Astrocyte (in vitro differentiated cells and primary cell): ENCODE measurements around the gene ASB8. TPM values are rescaled to one million over a fixed set of nuclear protein-coding genes. Genes with fewer than 3 reads are reported as not detected.
"Not testable (repeated sequence)": the region's sequence is repeated elsewhere in the genome, so short reads cannot be mapped to it uniquely, and the experiment has no call there.

Experiments
- DNase-seq: peaks from one replicate; pipeline ENCODE4 v3.0.0-alpha.2; 2010; ENCODE audit warnings: low read depth
- FAIRE-seq: peaks from 2 replicates; lab custom pipeline; 2011; peaks lifted over from hg19 to GRCh38; lab: Jason Lieb, UNC
- H2AFZ ChIP-seq: 2 replicates; pipeline ENCODE4 v1.6.0; 2012; ENCODE audit warnings: low read depth, low read length, inconsistent platforms
- H3K27ac ChIP-seq: 2 replicates; pipeline ENCODE4 v1.5.1; 2011; ENCODE audit warnings: low read depth, low read length, inconsistent platforms
- H3K27me3 ChIP-seq: 2 replicates; pipeline ENCODE4 v1.6.0; 2011; ENCODE audit warnings: low read length, inconsistent platforms; ENCODE audit not compliant: insufficient read depth
- H3K36me3 ChIP-seq: 2 replicates; pipeline ENCODE4 v1.5.1; 2011; ENCODE audit warnings: low read length, inconsistent platforms; ENCODE audit not compliant: insufficient read depth
- H3K4me1 ChIP-seq: 2 replicates; pipeline ENCODE4 v1.5.1; 2011; ENCODE audit warnings: low read length, inconsistent platforms; ENCODE audit not compliant: insufficient read depth
- H3K4me2 ChIP-seq: 2 replicates; pipeline ENCODE4 v1.6.0; 2012; ENCODE audit warnings: low read length, inconsistent platforms
- H3K4me3 ChIP-seq: 2 replicates; pipeline ENCODE4 v1.5.1; 2011; ENCODE audit warnings: low read depth, mild to moderate bottlenecking, low read length, inconsistent platforms; ENCODE audit not compliant: insufficient read depth
- H3K79me2 ChIP-seq: 2 replicates; pipeline ENCODE4 v1.6.0; 2012; ENCODE audit warnings: mild to moderate bottlenecking, low read length, inconsistent platforms; ENCODE audit not compliant: insufficient read depth
- H3K9ac ChIP-seq: 2 replicates; pipeline ENCODE4 v1.6.0; 2012; ENCODE audit warnings: mild to moderate bottlenecking, low read length, inconsistent platforms
- H3K9me3 ChIP-seq: 2 replicates; pipeline ENCODE4 v1.5.1; 2012; ENCODE audit warnings: low read depth, mild to moderate bottlenecking, low read length, inconsistent platforms; ENCODE audit not compliant: insufficient read depth
- H4K20me1 ChIP-seq: 2 replicates; pipeline ENCODE4 v1.6.0; 2012; ENCODE audit warnings: low read length, inconsistent platforms; ENCODE audit not compliant: insufficient read depth
- H3K27ac Mint-ChIP-seq: one replicate; pipeline ENCODE4 v1.8.0; 2021; ENCODE audit warnings: mild to moderate bottlenecking, mixed read lengths; ENCODE audit not compliant: unreplicated experiment
- H3K27me3 Mint-ChIP-seq: one replicate; pipeline ENCODE4 v1.8.0; 2021; ENCODE audit warnings: low read depth, mixed read lengths; ENCODE audit not compliant: unreplicated experiment
- H3K36me3 Mint-ChIP-seq: one replicate; pipeline ENCODE4 v1.8.0; 2021; ENCODE audit warnings: low read depth, mixed read lengths; ENCODE audit not compliant: unreplicated experiment
- H3K4me1 Mint-ChIP-seq: one replicate; pipeline ENCODE4 v1.8.0; 2021; ENCODE audit warnings: low read depth, mixed read lengths; ENCODE audit not compliant: unreplicated experiment
- H3K4me3 Mint-ChIP-seq: one replicate; pipeline ENCODE4 v1.8.0; 2021; ENCODE audit warnings: mild to moderate bottlenecking, moderate library complexity, mixed read lengths; ENCODE audit not compliant: unreplicated experiment
- H3K9me3 Mint-ChIP-seq: one replicate; pipeline ENCODE4 v1.8.0; 2021; ENCODE audit warnings: mild to moderate bottlenecking, mixed read lengths; ENCODE audit not compliant: unreplicated experiment
- CTCF ChIP-seq: IDR thresholded peaks from 2 replicates; pipeline ENCODE4 v1.5.1; 2011; ENCODE audit warnings: low read depth, mild to moderate bottlenecking, inconsistent platforms, low read length, moderate library complexity; ENCODE audit not compliant: insufficient read depth
- EZH2 ChIP-seq: IDR thresholded peaks from 2 replicates; pipeline ENCODE4 v1.6.1; 2012; ENCODE audit warnings: mild to moderate bottlenecking, low read length, inconsistent platforms; ENCODE audit not compliant: insufficient read depth
- total RNA-seq: library from RNA; stranded (reverse); gene quantifications from 2 replicates; pipeline ENCODE4 v1.2.1, GENCODE V29; 2021

ASB8 gene
- total RNA-seq, 1 donor from 2014 or later: 29.9 TPM

GRCh38 chr12:48118284-48118871 lies 38.9 kb downstream of the ASB8 start:
- peaks cover 8% of the 10 kb centered on the region for H3K9me3 Mint-ChIP-seq

GRCh38 chr12:48115957-48116356 lies 41.4 kb downstream of the ASB8 start:
- no peak overlapping the region for H3K27ac Mint-ChIP-seq
- Histone ChIP-seq H2AFZ (no peak overlapping the region), H3K36me3 (no peaks in the 10 kb centered on the region), H3K4me3 (no peak overlapping the region), H4K20me1 (peaks cover under 1% of the 10 kb centered on the region), H3K4me1 (peaks cover 5% of the 10 kb centered on the region), H3K4me2 (no peak overlapping the region), H3K9ac (no peak overlapping the region), H3K27ac (no peak overlapping the region), H3K27me3 (peaks cover 3% of the 10 kb centered on the region), H3K9me3 (no peaks in the 10 kb centered on the region), H3K79me2 (peaks cover 15% of the 10 kb centered on the region)
- no peak for DNase-seq
- no peaks in the 10 kb centered on the region for H3K36me3 Mint-ChIP-seq
- H3K27me3 Mint-ChIP-seq: peaks cover 8% of the 10 kb centered on the region
- peaks cover 8% of the 10 kb centered on the region for H3K9me3 Mint-ChIP-seq
- H3K4me1 Mint-ChIP-seq: peaks cover 7% of the 10 kb centered on the region
- no peak overlapping the region for H3K4me3 Mint-ChIP-seq
- no peak for FAIRE-seq
- TF ChIP-seq EZH2 (no peak), CTCF (no peak)

More at GRCh38 chr12:48118284-48118871, 38.9 kb downstream of the ASB8 start:
- Histone ChIP-seq H3K4me2 (peak overlapping the region; percentile 87), H3K9me3 (no peaks in the 10 kb centered on the region), H3K27ac (no peak overlapping the region), H3K27me3 (peaks cover 3% of the 10 kb centered on the region), H3K9ac (no peak overlapping the region), H2AFZ (peak overlapping the region; percentile 94), H3K4me3 (peak overlapping the region; percentile 91), H3K4me1 (peaks cover 5% of the 10 kb centered on the region), H3K79me2 (peaks cover 27% of the 10 kb centered on the region), H3K36me3 (peaks cover 10% of the 10 kb centered on the region), H4K20me1 (peaks cover 8% of the 10 kb centered on the region)
- peak overlapping the region; percentile 98 for H3K4me3 Mint-ChIP-seq
- DNase-seq: no peak
- no peak overlapping the region for H3K27ac Mint-ChIP-seq
- TF ChIP-seq CTCF: no peak
- no peak for TF ChIP-seq EZH2
- peaks cover 10% of the 10 kb centered on the region for H3K4me1 Mint-ChIP-seq
- no peaks in the 10 kb centered on the region for H3K36me3 Mint-ChIP-seq
- FAIRE-seq: no peak
- peaks cover 8% of the 10 kb centered on the region for H3K27me3 Mint-ChIP-seq

GRCh38 chr12:48111312-48111693 lies 46.0 kb downstream of the ASB8 start:
- not testable (repeated sequence) for H3K27me3 ChIP-seq, H3K4me1 ChIP-seq, H3K36me3 Mint-ChIP-seq, FAIRE-seq, H3K27me3 Mint-ChIP-seq, H3K4me3 Mint-ChIP-seq, H3K27ac ChIP-seq, H2AFZ ChIP-seq, DNase-seq, H3K4me3 ChIP-seq, H3K27ac Mint-ChIP-seq, H3K9me3 ChIP-seq, H3K4me2 ChIP-seq, H3K36me3 ChIP-seq, H3K79me2 ChIP-seq, H3K4me1 Mint-ChIP-seq, H3K9ac ChIP-seq, H3K9me3 Mint-ChIP-seq, H4K20me1 ChIP-seq
